Epidermal melanocyte (primary cell): ENCODE data around the gene OR6K6.

Experiments used
- DNase-seq: peaks from one replicate; pipeline ENCODE4 v3.0.0; 2011; ENCODE audit warnings: low spot score; ENCODE audit not compliant: insufficient read length

The OR6K6 gene

GRCh38 chr1:158754420-158754819 is at the start of gene OR6K6:
Gene OR6K6 (plus strand): TSS chr1:158754720. CDS start chr1:158754888, 168 bp downstream.
- no peak for DNase-seq

DNA sequence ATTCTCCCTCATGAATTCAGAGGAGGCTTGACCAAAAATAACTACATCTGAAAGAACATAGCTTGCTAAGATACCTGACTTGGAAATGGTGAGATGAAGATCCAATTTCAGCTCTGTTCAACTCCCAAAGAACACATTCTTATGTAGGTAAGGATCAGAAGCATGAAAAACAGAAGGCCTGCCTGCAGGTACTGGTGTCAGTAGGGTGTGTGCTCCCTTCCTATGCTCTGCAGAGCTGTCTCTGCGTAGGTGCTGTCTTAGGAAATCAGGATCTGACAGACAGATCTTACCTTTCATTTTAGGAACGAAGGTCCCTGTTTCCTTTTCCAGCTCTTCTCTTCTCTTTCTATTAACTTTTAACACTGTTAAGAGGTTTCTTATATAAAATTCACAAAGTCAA is 48.4 kb upstream of the OR6K6 start:
- DNase-seq, result no peak

GRCh38 chr1:158711098-158711497 is 43.4 kb upstream of the OR6K6 start:
- DNase-seq, result no peak

DNA sequence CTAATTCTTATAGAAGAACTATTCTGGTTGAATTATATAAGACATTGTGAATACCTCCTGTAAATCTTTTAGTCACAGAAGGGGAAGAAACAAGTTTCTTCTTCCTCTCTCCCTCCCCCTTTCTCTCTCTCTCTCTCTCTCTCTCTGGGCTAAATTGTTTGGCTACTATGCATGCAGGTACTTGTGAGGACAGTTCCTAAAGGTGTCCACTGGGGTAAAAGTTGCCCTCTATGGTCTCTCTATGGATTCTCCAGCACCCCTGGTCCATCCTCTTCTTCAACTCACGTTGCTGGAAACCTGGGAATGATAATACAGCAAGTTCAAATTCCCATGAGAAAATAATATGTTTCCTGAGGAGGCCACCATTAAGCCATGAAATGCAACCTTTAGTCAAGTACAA is 39.8 kb upstream of the OR6K6 start:
- DNase-seq, result no peak

- DNase-seq, result no peak
Measured at GRCh38 chr1:158716335-158716734, 38.2 kb upstream of the OR6K6 start.

DNA sequence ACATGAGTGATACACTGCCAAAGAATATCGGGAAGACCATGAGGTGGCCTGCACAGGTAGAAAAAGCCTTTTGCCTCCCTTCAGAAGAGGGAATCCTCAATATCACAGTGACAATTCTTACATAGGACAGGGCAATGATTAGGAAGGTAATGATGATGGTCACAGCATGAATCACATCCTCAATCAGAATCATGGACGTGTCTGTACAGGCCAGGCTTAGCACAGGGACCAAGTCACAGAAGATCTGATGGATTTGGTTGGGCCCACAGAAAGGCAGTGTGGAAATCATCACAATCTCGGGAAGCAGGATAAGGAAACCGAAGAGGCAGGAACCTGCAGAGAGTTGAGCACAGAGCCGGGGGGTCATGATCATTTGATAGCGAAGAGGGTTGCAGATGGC is 37.2 kb upstream of the OR6K6 start:
- no peak for DNase-seq

DNA sequence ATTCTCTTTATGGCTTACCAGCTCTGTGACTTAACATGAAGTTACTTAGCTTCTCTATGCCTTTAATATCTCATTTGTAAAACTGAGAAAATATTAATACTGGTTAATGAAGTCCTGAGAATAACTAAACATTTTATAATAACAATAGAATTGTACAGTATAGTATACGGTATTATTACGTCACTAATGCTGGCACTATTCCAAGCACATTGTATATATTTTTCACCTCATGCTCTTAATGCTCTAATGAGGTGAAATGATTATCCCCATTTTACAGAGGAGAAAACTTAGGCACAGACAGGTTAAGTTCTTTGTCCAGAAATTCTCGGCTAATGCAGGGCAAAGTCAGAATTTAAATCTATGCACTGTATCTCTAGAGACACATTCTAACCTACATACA is 34.9 kb upstream of the OR6K6 start:
- no peak for DNase-seq

DNA sequence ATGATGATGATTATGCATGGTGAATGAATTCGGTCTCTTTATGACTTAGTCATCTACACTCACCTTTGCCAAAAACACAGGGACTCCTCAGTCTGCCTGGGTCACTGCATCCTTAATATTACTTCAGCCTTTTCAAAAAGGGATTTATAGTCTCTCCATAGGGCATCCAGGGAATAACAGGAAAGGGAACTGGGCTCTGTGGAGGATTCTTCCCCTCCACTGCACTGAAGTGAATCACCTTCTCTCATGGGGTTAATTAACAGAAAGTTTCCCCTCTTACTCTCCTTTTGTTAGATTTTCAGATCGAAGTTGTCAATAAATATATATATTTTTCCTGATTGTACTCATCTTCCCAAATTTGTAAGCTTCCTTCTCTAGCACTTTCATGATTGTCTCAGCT is 33.9 kb upstream of the OR6K6 start, which contains the start of gene OR6K3:
OR6K3 (minus strand) TSS at position 101 of the 400 bp plus-strand sequence. CDS start 2,605 bp downstream, outside the sequence.
- DNase-seq, result no peak

- no peak for DNase-seq
Measured at GRCh38 chr1:158724442-158724841, 30.1 kb upstream of the OR6K6 start.

DNA sequence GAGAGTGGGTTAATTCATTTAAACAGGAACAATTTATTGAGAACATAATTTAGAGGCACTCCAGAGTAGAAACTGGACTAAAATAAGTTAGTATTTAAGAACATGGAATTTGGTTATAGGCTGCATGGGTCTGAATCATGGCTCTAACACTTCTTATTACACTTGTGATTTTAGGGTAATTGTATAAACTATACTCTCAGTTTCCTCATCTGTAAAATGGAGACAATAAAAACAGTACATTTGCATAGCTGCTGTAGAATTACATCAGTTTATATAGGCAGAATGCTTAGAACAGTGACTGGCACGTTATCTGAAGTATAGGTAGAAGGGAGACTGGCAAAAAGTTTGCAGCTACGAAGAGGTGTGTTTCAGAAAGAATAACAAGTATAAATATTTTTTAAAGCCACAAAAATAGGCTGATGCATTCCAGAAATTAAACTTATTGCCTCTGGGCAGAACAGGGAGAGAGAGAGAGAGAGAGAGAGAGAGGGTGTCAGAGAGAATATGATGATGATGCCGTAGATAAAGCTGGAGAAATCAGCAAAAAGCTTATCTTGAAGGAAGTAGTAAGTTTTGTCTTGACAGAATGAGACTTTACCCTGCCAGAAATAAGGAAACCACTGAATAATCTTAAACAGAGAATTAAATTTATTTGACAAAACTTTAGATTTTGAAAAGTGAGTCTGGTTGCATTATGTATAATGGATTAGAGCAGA is 25.9 kb upstream of the OR6K6 start:
- DNase-seq, result no peak

- no peak for DNase-seq
Measured at GRCh38 chr1:158730453-158730852, 24.1 kb upstream of the OR6K6 start.

GRCh38 chr1:158731707-158732106 is 22.8 kb upstream of the OR6K6 start:
- no peak for DNase-seq

DNA sequence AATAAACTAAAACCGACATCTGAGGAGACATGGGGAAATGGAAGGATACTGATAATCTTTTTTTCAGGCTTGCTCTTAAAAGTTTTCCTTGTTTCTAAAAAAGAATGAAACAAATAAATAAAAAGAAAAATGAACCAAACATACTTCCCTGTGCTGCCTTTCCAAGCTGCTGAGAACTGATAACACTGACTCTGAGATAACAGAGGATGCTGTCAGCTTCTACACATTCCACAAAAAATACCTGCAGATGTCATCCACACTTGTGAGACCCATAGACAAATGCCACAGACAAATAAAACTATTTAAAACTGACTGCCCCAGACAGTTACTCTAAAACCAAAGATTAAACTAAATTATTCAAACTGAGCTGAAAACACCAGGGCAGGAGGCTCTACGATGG is 22.0 kb upstream of the OR6K6 start:
- DNase-seq, result no peak

GRCh38 chr1:158735848-158736247 is 18.7 kb upstream of the OR6K6 start:
- no peak for DNase-seq

DNA sequence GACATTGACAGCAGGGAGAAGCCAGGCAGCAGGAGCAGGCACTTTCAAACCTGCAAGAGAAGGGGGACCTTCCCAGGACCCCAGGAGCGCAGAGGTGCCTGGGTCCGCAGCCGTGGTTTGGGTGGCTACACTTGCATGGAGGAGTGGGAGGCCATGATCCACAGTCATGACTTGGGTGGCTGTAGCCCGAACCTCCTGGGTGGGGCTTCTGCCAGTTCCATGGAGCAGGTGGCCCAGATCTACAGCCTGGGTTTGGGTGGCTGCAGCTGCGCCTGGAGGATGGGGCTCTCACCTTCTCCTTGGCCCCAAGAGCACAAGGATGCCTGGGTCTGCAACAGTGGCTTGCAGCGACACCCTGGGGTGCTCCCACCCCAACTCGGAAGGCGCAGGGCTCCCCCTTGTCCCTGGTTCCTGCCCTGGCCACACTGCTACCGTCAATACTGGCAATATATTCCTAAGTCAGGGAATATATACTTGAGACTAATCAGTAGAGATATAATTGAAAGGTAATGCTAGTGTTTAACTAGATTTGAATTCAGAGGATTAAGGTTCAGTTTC is 2.3 kb upstream of the OR6K6 start:
- no peak for DNase-seq

DNA sequence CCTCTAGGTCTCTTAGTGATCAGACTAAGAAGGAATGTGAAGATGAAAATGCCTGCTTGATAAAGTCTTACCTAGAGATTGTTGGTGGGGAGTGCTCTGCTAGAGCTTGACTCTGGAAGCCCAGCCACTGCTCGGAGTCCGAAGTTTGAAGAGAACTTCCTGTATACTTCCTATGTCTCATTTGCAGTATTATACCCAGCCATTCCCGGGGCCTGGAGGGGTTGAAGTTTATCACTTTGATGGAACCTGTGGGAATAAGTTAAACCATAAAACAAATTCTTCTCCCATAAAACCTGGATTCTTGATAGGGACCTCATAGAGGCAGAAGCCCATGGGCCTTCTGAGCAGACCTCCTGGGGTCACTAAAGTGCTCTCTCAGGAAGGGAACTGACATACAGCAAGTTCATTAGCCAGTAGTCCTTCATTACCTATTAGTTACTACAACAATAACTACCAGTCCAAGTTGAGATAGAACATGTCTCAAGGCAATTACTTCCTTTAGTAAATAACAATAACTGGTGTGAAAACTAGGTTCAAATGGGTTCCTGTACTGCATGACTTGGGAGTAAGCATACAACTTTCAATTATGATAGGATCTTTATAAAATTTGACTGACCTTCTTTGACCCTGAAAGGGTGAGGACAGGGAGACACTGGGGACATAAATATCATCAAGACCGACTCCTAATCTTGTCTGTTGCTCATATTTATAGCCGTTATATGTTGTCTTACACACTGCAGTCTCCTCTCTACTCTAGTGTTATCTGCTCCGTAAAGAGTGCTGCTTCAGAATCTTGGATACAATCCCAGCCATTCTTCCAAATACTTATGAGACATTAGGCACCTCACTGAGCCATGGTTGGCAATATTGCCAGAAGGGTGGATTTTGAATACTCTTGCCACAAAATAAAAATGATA is 17.7 kb downstream of the OR6K6 start, which contains the start of gene OR6N1:
OR6N1 (minus strand) TSS at position 246 of the 917 bp plus-strand sequence. CDS start 5,513 bp downstream, outside the sequence.
- DNase-seq, result no peak

DNA sequence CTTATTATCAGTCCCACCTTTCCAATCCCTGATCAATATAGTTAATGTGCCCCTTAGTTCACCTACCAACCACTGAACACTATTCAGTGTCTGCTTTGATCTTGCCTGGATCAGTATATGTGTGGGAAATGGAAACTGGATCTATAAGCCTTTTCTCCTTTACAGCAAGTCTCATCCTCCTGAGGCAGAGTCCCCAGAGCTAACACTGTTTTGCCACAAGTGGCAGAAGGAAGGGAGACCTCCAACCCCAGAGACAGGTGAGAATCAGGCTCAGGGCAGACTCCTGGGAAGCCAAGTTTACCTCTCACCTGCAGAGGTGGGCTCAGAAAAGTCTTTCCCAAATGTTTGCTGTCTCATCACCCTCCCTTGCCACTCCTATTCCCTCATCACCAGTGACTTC is 26.6 kb downstream of the OR6K6 start, which contains the start of gene OR6N2:
OR6N2 (minus strand) TSS at position 101 of the 400 bp plus-strand sequence. CDS start 3,569 bp downstream, outside the sequence.
- DNase-seq, result no peak

- DNase-seq, result no peak
Measured at GRCh38 chr1:158793604-158794003, 39.1 kb downstream of the OR6K6 start.

DNA sequence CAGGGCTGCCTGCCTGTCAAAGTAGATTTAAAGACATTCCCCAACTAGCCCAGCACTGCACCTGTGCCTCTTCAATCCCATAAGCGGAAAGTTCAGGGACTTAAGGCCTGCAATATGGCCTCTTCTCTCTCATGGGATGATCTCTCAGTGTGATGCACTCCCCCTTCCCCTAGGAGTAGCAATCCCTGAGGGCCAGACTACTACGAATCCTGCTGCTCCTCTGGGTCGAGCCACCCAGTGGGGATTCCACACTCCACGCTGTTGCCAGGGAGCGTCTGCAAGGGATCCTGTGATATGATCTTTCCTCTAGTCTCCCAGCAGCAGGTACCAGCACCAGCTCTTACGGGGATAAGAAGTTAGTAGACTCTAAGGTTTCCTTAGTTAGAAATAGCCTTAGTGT is 39.7 kb downstream of the OR6K6 start:
- no peak for DNase-seq

- no peak for DNase-seq
Measured at GRCh38 chr1:158798531-158798930, 44.0 kb downstream of the OR6K6 start.

- DNase-seq, result no peak
Measured at GRCh38 chr1:158799689-158800088, 45.2 kb downstream of the OR6K6 start.

GRCh38 chr1:158800526-158800925 is 46.0 kb downstream of the OR6K6 start:
- DNase-seq, result no peak
